Activated CD4-positive, CD25-positive, alpha-beta regulatory T cell treated with anti-CD3 and anti-CD28 coated beads, Interleukin-2, amount 50 U/mL, for 24 hours (primary cell): ENCODE measurements around the gene ASS1.

ENCODE experiments used
- ATAC-seq, 2 donors: fragments of 150-1000 bp; cut with Tn5 transposase; one replicate each; pipeline ENCODE4 v1.10.0; 2021; ENCODE audit warnings: mild to moderate bottlenecking in 1 of 2, moderate library complexity in 1 of 2

ASS1 gene

GRCh38 chr9:130537346-130538050 is 92.7 kb downstream of the ASS1 start:
- peak in 1 of 2 donors; percentile 13 for ATAC-seq

GRCh38 chr9:130539420-130540223 is 94.9 kb downstream of the ASS1 start:
- no peak for ATAC-seq

- no peak for ATAC-seq
These were observed 96.8 kb downstream of the ASS1 start for GRCh38 chr9:130541533-130541932.

GRCh38 chr9:130542038-130542437 is 97.3 kb downstream of the ASS1 start:
- ATAC-seq, result no peak

- ATAC-seq, result no peak
These were observed 97.9 kb downstream of the ASS1 start for GRCh38 chr9:130542457-130543228.

GRCh38 chr9:130543368-130543767 is 98.6 kb downstream of the ASS1 start:
- no peak for ATAC-seq

GRCh38 chr9:130543859-130544258 is 99.1 kb downstream of the ASS1 start:
- no peak for ATAC-seq

GRCh38 chr9:130544364-130544763 is 99.6 kb downstream of the ASS1 start:
- no peak for ATAC-seq

- no peak for ATAC-seq
These were observed 103.3 kb downstream of the ASS1 start for GRCh38 chr9:130548103-130548502.

GRCh38 chr9:130549093-130549735 is 104.5 kb downstream of the ASS1 start:
- no peak for ATAC-seq
